K562 (cell line): ENCODE measurements around the gene RFPL1. TPM values are rescaled to one million over a fixed set of nuclear protein-coding genes. Genes with fewer than 3 reads are reported as not detected.
"Not testable (repeated sequence)": the region's sequence is repeated elsewhere in the genome, so short reads cannot be mapped to it uniquely, and the experiment has no call there.

Experiments
- ATAC-seq: fragments of 200-7000 bp; cut with Tn5 transposase; 3 replicates; pipeline ENCODE4 v1.9.1; 2020; ENCODE audit warnings: moderate library complexity
- BruUV-seq: library from RNA; stranded (reverse); fragments of 400-500 nt; replicated peaks from 2 replicates; lab custom pipeline; 2021; lab: Mats Ljungman, UMichigan
- CTCF ChIA-PET: fragments of 300-600 bp; formaldehyde crosslinking; extraction: SDS; loops from one replicate; lab custom pipeline; 2021; ENCODE audit warnings: low intra/inter-chr PET ratio; lab: Yijun Ruan, JAX
- POLR2A ChIA-PET: fragments of 300-600, 350-650 bp; sonication (Branson Sonifier 250); formaldehyde crosslinking; extraction: SDS; loops from one replicate; lab custom pipeline; 2021; ENCODE audit warnings: antibody characterized with exemption, inconsistent platforms; lab: Yijun Ruan, JAX
- DNase-seq, 4 experiments: peaks; one replicate each; pipeline versions ENCODE4 v3.0.0 to v3.0.0-alpha.2; 2011 to 2018; ENCODE audit warnings: low spot score in 3 of 4, mixed read lengths in 3 of 4; ENCODE audit errors: extremely low read depth in 1 of 4
- FAIRE-seq: peaks from 2 replicates; lab custom pipeline; 2011; peaks lifted over from hg19 to GRCh38; lab: Jason Lieb, UNC
- H2AFZ ChIP-seq: 2 replicates; pipeline ENCODE4 v1.6.0; 2011; ENCODE audit warnings: low read depth, low read length, control low read depth, inconsistent platforms
- H3K27ac ChIP-seq: fragments of 200-600 bp; 3 replicates; pipeline ENCODE4 v1.8.0; 2011; ENCODE audit warnings: low read depth, mild to moderate bottlenecking, control low read depth, inconsistent platforms, low read length, moderate library complexity, mixed read lengths; ENCODE audit errors: extremely low read depth
- H3K27me3 ChIP-seq, 2 experiments: fragments of 300-600 bp in 1 of 2; 2 replicates in 1 of 2; 3 replicates in 1 of 2; pipeline versions ENCODE4 v1.6.0 to v1.8.0; 2011; ENCODE audit warnings: inconsistent platforms in 2 of 2, low read length in 2 of 2, mild to moderate bottlenecking in 1 of 2, mixed read lengths in 1 of 2, moderate library complexity in 1 of 2; ENCODE audit not compliant: control insufficient read depth in 2 of 2, insufficient read depth in 2 of 2
- H3K36me3 ChIP-seq: fragments of 300-600 bp; 3 replicates; pipeline ENCODE4 v1.8.0; 2011; ENCODE audit warnings: mild to moderate bottlenecking, low read length, inconsistent platforms; ENCODE audit not compliant: control insufficient read depth, insufficient read depth
- H3K4me1 ChIP-seq, 2 experiments: fragments of 200-600 bp in 1 of 2; replicated peaks in 1 of 2; 2 replicates in 1 of 2; 3 replicates in 1 of 2; pipeline versions ENCODE4 v1.5.1 to v1.8.0; 2011; ENCODE audit warnings: inconsistent platforms in 2 of 2, low read length in 2 of 2, mild to moderate bottlenecking in 1 of 2, mixed read lengths in 1 of 2, moderate library complexity in 1 of 2; ENCODE audit not compliant: control insufficient read depth in 2 of 2, insufficient read depth in 2 of 2
- H3K4me2 ChIP-seq: 2 replicates; pipeline ENCODE4 v1.6.1; 2011; ENCODE audit warnings: low read length, control low read depth, inconsistent platforms, mixed read lengths; ENCODE audit not compliant: insufficient read depth
- H3K4me3 ChIP-seq: fragments of 200-600 bp; sonication (generic), shearing (Covaris generic); 2 replicates; pipeline ENCODE4 v1.5.1; 2016; ENCODE audit warnings: control low read depth, inconsistent platforms
- H3K79me2 ChIP-seq: fragments of 200-600 bp; 3 replicates; pipeline ENCODE4 v1.8.0; 2011; ENCODE audit warnings: low read length, inconsistent platforms; ENCODE audit not compliant: control insufficient read depth, insufficient read depth
- H3K9ac ChIP-seq, 2 experiments: 2 replicates each; pipeline versions ENCODE4 v1.6.0 to v1.6.1; 2011; ENCODE audit warnings: low read depth in 2 of 2, low read length in 2 of 2, control low read depth in 1 of 2, inconsistent platforms in 1 of 2, mild to moderate bottlenecking in 1 of 2, mixed read lengths in 1 of 2; ENCODE audit not compliant: insufficient read depth in 1 of 2
- H3K9me1 ChIP-seq: one replicate; pipeline ENCODE4 v1.6.0; 2011; ENCODE audit warnings: inconsistent platforms, mild to moderate bottlenecking, low read length, moderate library complexity; ENCODE audit not compliant: control insufficient read depth, insufficient read depth
- H3K9me3 ChIP-seq: replicated peaks from 2 replicates; pipeline ENCODE4 v1.5.1; 2011; ENCODE audit warnings: low read depth, low read length, inconsistent platforms; ENCODE audit not compliant: control insufficient read depth, insufficient read depth
- H4K20me1 ChIP-seq: replicated peaks from 2 replicates; pipeline ENCODE4 v1.6.1; 2011; ENCODE audit warnings: low read length, inconsistent platforms, mixed read lengths; ENCODE audit not compliant: control insufficient read depth, insufficient read depth
- ATF1 ChIP-seq, 2 experiments: fragments of 450-650 bp in 1 of 2; IDR thresholded peaks; 2 replicates each; pipeline ENCODE4 v1.6.1; 2016; ENCODE audit warnings: missing compliant biosample characterization in 1 of 2, missing genetic modification characterization in 1 of 2
- ATF7 ChIP-seq: fragments of 450-650 bp; IDR thresholded peaks from 2 replicates; pipeline ENCODE4 v1.7.1; 2014; ENCODE audit warnings: mild to moderate bottlenecking, moderate library complexity
- CREM ChIP-seq: IDR thresholded peaks from 2 replicates; pipeline ENCODE4 v1.6.1; 2014; ENCODE audit warnings: antibody characterized with exemption, low read depth
- SPI1 ChIP-seq: IDR thresholded peaks from 2 replicates; pipeline ENCODE4 v1.6.1; 2011; ENCODE audit warnings: low read depth, low read length, control low read depth, borderline replicate concordance
- WGBS: fragments of 100-300 bp; shearing (Covaris generic); methylation state at CpG from one replicate; pipeline ENCODE4 v1.1.6; 2016; ENCODE audit warnings: low coverage, mixed read lengths; ENCODE audit not compliant: insufficient coverage; ENCODE audit errors: missing lambda C conversion rate; 5-methylcytosine and 5-hydroxymethylcytosine counted together
- in situ Hi-C: fragments of 300-500 bp; cut with MboI; formaldehyde crosslinking; loops from 4 replicates; pipeline ENCODE4 v1.15.0; 2018; ENCODE audit warnings: inconsistent platforms, mixed read lengths
- intact Hi-C: fragments of 100-400 bp; cut with micrococcal nuclease; formaldehyde crosslinking; loops from 2 replicates; pipeline ENCODE4 v1.14.2; 2022
- polyA plus RNA-seq, 8 experiments: library from polyadenylated mRNA; depleted of rRNA in 4 of 8; stranded (reverse) in 5 of 8; unstranded in 3 of 8; fragments of >200 nt; fragmentation: Nextera tagmentation in 2 of 8; fragmentation: Illumina TruSeq in 1 of 8; extraction: Ambion mirVana in 2 of 8; extraction: Trizol in 1 of 8; gene quantifications; 2 replicates each; pipeline versions ENCODE4 v1.2.1 to v1.2.3, GENCODE V29; 2011 to 2014; ENCODE audit warnings: inconsistent platforms in 1 of 8, missing spikeins in 1 of 8
- total RNA-seq, 7 experiments: library from RNA; depleted of rRNA in 6 of 7; stranded (reverse); fragments of >200 nt in 6 of 7; fragmentation: Illumina TruSeq in 2 of 7; extraction: Trizol in 2 of 7; gene quantifications; 2 replicates each; pipeline versions ENCODE4 v1.2.1 to v1.2.3, GENCODE V29; 2011 to 2021; ENCODE audit warnings: low replicate concordance in 1 of 7
- TF ChIP-seq, protein P1 (sequence below), 2 experiments: fragments of 450-650 bp in 1 of 2; sonication (generic) in 1 of 2; formaldehyde crosslinking in 1 of 2; IDR thresholded peaks in 1 of 2; conservative IDR thresholded peaks in 1 of 2; 2 replicates each; pipeline versions ENCODE4 v1.6.1 to v1.8.1; 2016 to 2023; ENCODE audit warnings: mild to moderate bottlenecking in 2 of 2, moderate library complexity in 2 of 2, inconsistent platforms in 1 of 2, missing genetic modification reagents in 1 of 2

RFPL1 gene
- total and polyA plus RNA-seq, 9 of the 15 experiments (the other 6 are each of a cell fraction or from before 2014, with no cell fraction given): not detected

DNA sequence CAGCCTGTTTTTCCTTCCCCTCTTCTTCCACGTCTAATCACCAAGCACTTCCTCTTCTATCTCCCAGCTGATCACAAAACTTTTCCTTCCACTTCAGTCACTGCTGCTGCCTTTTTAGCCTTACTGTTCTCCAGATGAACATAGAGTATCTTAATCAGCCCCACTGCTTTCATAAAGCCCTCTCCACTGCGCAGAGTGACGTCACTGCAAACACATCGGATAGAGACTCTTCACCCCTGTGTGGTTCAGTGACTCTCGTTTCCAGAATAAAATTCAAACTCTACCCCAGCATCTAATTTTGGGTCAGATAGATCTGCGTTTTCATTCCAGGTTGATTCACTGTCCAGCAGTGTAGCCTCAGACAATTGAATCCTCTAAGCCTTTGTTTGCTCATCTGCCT lies 36.8 kb upstream of the RFPL1 start:
- H3K9ac ChIP-seq; H2AFZ ChIP-seq; H3K79me2 ChIP-seq; DNase-seq; H4K20me1 ChIP-seq; POLR2A ChIA-PET; ATAC-seq; H3K4me2 ChIP-seq; in situ Hi-C loops; intact Hi-C loops; FAIRE-seq; H3K4me1 ChIP-seq; H3K9me3 ChIP-seq; H3K4me3 ChIP-seq; H3K36me3 ChIP-seq; H3K27ac ChIP-seq; H3K27me3 ChIP-seq; BruUV-seq; CTCF ChIA-PET; H3K9me1 ChIP-seq; TF ChIP-seq ATF1 (CRISPR knock-in tag; IDR thresholded peaks at IDR 0.05): not testable (repeated sequence)
- TF ChIP-seq SPI1: 0 out of 2 replicates have a peak, but pooled peaks have one; percentile 29
- TF ChIP-seq, protein P1, sequence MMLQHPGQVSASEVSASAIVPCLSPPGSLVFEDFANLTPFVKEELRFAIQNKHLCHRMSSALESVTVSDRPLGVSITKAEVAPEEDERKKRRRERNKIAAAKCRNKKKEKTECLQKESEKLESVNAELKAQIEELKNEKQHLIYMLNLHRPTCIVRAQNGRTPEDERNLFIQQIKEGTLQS (IDR thresholded peaks at IDR 0.05): peak; percentile 50; the same call in 1 of the 2 replicates
- TF ChIP-seq, protein P1 (CRISPR knock-in tag; conservative IDR thresholded peaks at IDR 0.05): not testable (repeated sequence)
- 0 out of 2 replicates have a peak, but pooled peaks have one; percentile 25 for TF ChIP-seq CREM
- peak; percentile 32; the same call in 1 of the 2 replicates for TF ChIP-seq ATF7
- TF ChIP-seq ATF1 (tag; IDR thresholded peaks at IDR 0.05): peak; percentile 35; the same call in 1 of the 2 replicates
- WGBS: 8% methylated on average over 6 of the region's 6 CpGs
